Measurements from ENCODE around the gene KISS1. TPM values are rescaled to one million over a fixed set of nuclear protein-coding genes. Genes with fewer than 3 reads are reported as not detected.

KISS1 gene
- total RNA-seq (not detected), total RNA-seq (0 to 0.07 (median 0) reads per million in 172 experiments)
- not detected for polyA plus RNA-seq (2013, experiment 1 of 2)
- not detected for polyA plus RNA-seq (2013, experiment 2 of 2)

GRCh38 chr1:204196068-204196795 is at the start of gene KISS1:
Gene KISS1, minus strand, starts transcription at chr1:204196491. Its CDS starts 3,615 bp downstream, at chr1:204192876.
- H3K4me1 ChIP-seq (ENCODE audit: insufficient read depth, low read length) = peaks cover 4% of the 10 kb centered on the region
- no peak within 1 kb of the TSS for H3K27ac ChIP-seq (ENCODE audit: low read depth in 1 of 2, low read length in 2 of 2)
- H3K27me3 ChIP-seq (ENCODE audit: control insufficient read depth in 1 of 2, insufficient read depth in 2 of 2, low read length in 2 of 2) = no peaks in the 10 kb centered on the region
- no peaks in the 10 kb centered on the region for H3K36me3 Mint-ChIP-seq (ENCODE audit: low read depth)
- no peaks in the 10 kb centered on the region for H3K36me3 ChIP-seq (ENCODE audit: insufficient read depth, low read length)
- ChIA-PET POLR2A (no interaction called here), CTCF (no interaction called here)
- ATAC-seq (ENCODE audit: poor library complexity) (no peak), DNase-seq (no peak)
- intact Hi-C loops (cut with DNase I, micrococcal nuclease) = no loop called here
- no peaks in the 10 kb centered on the region for H3K9me3 ChIP-seq (ENCODE audit: control insufficient read depth in 1 of 2, insufficient read depth in 1 of 2, low read length in 2 of 2)
- no peak within 1 kb of the TSS for H3K4me3 ChIP-seq (ENCODE audit: low read length)
- no peaks in the 10 kb centered on the region for H3K9me3 Mint-ChIP-seq
- no peak within 1 kb of the TSS for H3K4me3 Mint-ChIP-seq
- no peak within 1 kb of the TSS for H3K27ac Mint-ChIP-seq
- peaks cover 12% of the 10 kb centered on the region for H3K4me1 Mint-ChIP-seq (ENCODE audit: low read depth)
- TF ChIP-seq CTCF (IDR thresholded peaks at IDR 0.05) = no peak
- H3K27me3 Mint-ChIP-seq = peaks cover 13% of the 10 kb centered on the region

- Histone ChIP-seq H3K9me3 (ENCODE audit: control insufficient read depth in 1 of 2, insufficient read depth in 1 of 2, low read length in 2 of 2) (no peaks in the 10 kb centered on the region), H3K4me3 (ENCODE audit: low read length) (no peak overlapping the region), H3K36me3 (ENCODE audit: insufficient read depth, low read length) (no peaks in the 10 kb centered on the region), H3K27me3 (ENCODE audit: control insufficient read depth in 1 of 2, insufficient read depth in 2 of 2, low read length in 2 of 2) (no peaks in the 10 kb centered on the region), H3K27ac (ENCODE audit: low read depth in 1 of 2, low read length in 2 of 2) (no peak overlapping the region), H3K4me1 (ENCODE audit: insufficient read depth, low read length) (no peaks in the 10 kb centered on the region)
- Mint-ChIP-seq H3K4me1 (ENCODE audit: low read depth) (no peaks in the 10 kb centered on the region), H3K36me3 (ENCODE audit: low read depth) (no peaks in the 10 kb centered on the region), H3K9me3 (no peaks in the 10 kb centered on the region), H3K27ac (no peak overlapping the region), H3K27me3 (no peaks in the 10 kb centered on the region), H3K4me3 (no peak overlapping the region)
- CTCF ChIA-PET = no interaction called here
- DNase-seq (no peak), ATAC-seq (ENCODE audit: poor library complexity) (no peak)
- no peak for TF ChIP-seq CTCF (IDR thresholded peaks at IDR 0.05)
- intact Hi-C loops (cut with DNase I, micrococcal nuclease) = no loop called here
- POLR2A ChIA-PET = no interaction called here
Observed at GRCh38 chr1:204242920-204243319, 46.6 kb upstream of the KISS1 start.

- no peaks in the 10 kb centered on the region for H3K36me3 Mint-ChIP-seq (ENCODE audit: low read depth)
- no peaks in the 10 kb centered on the region for H3K27me3 ChIP-seq (ENCODE audit: control insufficient read depth in 1 of 2, insufficient read depth in 2 of 2, low read length in 2 of 2)
- H3K4me1 ChIP-seq (ENCODE audit: insufficient read depth, low read length) = no peaks in the 10 kb centered on the region
- no peak overlapping the region for H3K27ac ChIP-seq (ENCODE audit: low read depth in 1 of 2, low read length in 2 of 2)
- H3K27ac Mint-ChIP-seq = no peak overlapping the region
- H3K9me3 Mint-ChIP-seq = no peaks in the 10 kb centered on the region
- H3K27me3 Mint-ChIP-seq = no peaks in the 10 kb centered on the region
- no peak overlapping the region for H3K4me3 Mint-ChIP-seq
- ChIA-PET POLR2A (no interaction called here), CTCF (no interaction called here)
- ATAC-seq (ENCODE audit: poor library complexity) = no peak
- H3K4me3 ChIP-seq (ENCODE audit: low read length) = no peak overlapping the region
- no peak for DNase-seq
- H3K9me3 ChIP-seq (ENCODE audit: control insufficient read depth in 1 of 2, insufficient read depth in 1 of 2, low read length in 2 of 2) = no peaks in the 10 kb centered on the region
- no peaks in the 10 kb centered on the region for H3K36me3 ChIP-seq (ENCODE audit: insufficient read depth, low read length)
- TF ChIP-seq CTCF (IDR thresholded peaks at IDR 0.05) = no peak
- H3K4me1 Mint-ChIP-seq (ENCODE audit: low read depth) = no peaks in the 10 kb centered on the region
- intact Hi-C loops (cut with DNase I, micrococcal nuclease) = no loop called here
Observed at GRCh38 chr1:204241914-204242313, 45.6 kb upstream of the KISS1 start.

Data from CD4-positive, alpha-beta T cell (primary cell).